UCSD-AML1 (cell line): ENCODE data around the gene ANGPTL2.

Experiments
- DNase-seq: peaks from one replicate; lab custom pipeline; 2025; ENCODE audit not compliant: unreplicated experiment; lab: John Stamatoyannopoulos, UW

The ANGPTL2 gene

DNA sequence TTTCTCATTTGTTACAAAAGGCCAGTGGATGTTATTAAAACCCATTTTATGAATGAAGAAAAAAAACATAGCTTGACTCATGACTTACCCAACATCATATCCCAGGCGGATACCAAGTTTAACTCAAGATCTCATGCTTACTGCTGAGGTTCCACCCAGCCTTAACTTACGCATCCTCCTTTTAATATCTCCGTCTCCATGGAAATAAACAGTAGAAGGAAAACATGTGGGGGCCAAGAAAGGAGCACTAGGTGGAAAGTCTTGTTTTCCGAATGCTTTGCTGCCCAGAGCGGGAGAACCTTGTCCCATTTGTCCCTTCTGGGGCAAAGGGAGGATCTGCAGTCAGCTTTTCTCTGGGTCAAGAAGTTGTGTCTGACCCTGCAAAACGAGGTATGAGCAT lies 44.1 kb downstream of the ANGPTL2 start:
- DNase-seq = no peak

DNA sequence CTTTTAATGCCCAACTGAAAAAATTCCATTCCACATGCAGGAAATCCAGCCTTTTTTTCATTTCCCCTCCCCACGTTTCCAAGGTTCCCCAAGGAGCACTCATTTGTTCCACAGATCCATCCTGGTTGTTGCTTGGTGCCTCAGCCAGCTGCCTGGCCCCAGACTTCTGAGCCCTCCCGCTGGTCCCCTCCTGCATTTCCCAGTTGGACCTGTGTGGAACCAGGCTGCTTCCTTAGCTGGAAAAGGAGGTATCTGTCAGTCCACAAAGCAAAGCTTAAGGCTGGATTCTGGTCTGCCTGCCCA lies 44.8 kb downstream of the ANGPTL2 start:
- no peak for DNase-seq

- no peak for DNase-seq
These were observed 45.4 kb downstream of the ANGPTL2 start for GRCh38 chr9:127076860-127077643.

DNA sequence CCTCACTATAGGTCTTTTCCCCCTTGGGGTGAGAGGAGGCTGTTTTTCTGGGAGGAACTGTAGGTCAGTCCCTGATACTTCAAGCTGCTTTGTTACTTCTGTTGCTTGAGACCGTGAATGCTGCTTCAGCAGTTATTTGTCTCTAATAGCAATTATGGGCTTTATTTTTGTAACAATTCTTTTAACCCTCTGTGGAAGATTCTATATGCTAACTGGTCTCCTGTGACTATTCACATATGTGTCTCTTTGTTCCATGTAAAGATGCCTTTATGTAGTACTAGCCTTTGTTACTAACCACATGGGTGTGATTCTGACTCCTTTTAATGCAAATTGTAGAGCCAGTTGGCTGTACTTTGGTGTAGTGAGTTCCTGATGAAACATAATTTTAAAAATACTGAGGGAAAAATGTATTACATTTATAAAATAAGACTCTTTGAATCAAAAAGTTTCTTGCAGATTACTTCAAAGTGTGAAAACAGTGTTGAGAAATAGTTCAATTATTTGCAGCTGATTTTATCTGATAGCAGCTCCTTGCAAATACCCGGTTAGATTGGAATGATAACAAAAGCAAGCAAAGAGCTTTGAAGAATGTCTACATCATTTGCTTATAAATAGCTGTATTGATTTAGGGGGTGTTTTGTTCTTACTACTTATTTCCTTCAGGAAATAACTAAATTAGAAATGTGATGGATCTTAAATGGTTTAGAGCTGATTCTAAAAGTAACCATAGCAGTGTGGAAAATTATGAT lies 46.6 kb downstream of the ANGPTL2 start:
- DNase-seq = no peak

- no peak for DNase-seq
These were observed 47.6 kb downstream of the ANGPTL2 start for GRCh38 chr9:127074561-127075548.

- DNase-seq = no peak
These were observed 54.7 kb downstream of the ANGPTL2 start for GRCh38 chr9:127067603-127068220.

DNA sequence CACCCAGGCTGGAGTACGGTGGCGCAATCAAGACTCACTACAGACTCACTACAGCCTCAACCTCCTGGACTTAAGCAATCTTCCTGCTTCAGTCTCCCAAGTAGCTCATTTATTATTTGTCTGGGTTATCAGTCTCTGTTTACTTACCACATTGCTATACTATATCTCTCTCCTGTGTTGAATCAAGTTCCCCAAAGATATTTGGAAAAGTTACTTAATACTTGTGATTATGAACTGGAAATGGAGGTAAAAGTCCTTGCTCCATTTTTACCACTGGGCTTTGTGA lies 55.6 kb downstream of the ANGPTL2 start:
- DNase-seq = no peak

DNA sequence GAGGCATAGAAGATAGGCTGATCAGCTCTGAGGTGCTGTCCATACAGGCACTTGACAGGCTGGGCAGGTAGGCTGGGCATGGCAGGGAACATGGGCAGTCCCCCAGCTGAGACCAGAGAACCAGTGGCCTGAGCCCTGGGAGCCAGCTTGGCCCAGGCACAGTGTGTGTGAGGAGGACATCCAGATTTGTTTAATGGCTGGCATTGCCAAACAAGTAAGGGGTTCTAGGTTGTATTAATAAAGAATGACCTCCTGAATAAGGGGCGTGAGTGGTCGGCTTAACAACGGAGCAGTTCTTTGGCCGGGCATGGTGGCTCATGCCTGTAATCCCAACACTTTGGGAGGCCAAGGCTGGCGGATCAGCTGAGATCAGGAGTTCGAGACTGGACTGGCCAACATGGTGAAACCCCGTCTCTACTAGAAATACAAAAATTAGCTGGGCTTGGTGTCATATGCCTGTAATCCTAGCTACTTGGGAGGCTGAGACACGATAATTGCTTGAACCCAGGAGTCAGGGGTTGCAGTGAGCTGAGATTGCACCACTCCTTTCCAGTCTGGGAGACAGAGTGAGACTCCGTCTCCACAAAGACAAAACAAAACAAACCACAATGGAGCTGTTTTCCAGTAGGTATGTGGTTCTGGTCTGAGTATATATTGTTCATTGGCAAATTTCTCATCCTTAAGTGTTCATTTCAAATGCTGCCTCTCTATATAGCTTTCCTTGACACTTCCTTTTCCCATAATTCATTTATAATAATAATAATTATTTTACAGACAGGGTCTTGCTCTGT lies 56.2 kb downstream of the ANGPTL2 start:
- no peak for DNase-seq

DNA sequence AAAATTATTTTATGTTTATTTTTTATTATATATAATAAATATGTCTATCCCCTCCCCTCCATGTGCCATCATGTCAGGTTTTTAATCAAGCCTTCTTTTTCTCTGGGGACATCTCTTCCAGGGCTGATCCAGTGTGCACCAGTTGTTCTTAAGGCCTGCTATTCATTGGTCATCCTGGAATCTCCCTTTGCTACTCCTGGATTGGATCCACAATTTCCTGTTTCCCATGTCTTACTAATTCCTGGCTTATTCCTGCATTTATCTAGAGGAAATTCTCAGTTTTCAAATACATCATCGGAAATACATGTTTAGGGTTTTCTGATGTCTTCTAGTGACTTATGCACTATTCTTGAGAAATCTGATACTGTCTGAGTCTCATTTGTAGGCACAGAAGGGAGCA lies 56.8 kb downstream of the ANGPTL2 start:
- no peak for DNase-seq

DNA sequence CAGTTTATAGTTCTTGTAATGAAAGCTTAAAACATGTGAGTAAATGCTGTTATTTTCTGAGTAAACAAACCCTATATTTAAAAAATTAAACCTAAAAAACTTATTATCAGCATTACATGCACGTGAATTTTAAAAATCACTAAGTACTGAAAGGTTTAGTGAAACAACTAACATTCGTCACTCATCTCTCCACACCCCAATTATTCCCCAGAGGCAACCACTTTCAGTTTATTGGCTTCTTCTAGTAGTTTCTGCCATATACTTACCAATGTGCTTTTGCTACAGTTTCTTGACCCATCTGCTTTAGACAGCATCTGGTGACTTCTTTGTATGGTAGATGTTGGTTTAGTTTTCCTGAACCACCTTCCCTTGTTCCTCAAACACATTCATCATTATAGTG lies 58.1 kb downstream of the ANGPTL2 start:
- no peak for DNase-seq

DNA sequence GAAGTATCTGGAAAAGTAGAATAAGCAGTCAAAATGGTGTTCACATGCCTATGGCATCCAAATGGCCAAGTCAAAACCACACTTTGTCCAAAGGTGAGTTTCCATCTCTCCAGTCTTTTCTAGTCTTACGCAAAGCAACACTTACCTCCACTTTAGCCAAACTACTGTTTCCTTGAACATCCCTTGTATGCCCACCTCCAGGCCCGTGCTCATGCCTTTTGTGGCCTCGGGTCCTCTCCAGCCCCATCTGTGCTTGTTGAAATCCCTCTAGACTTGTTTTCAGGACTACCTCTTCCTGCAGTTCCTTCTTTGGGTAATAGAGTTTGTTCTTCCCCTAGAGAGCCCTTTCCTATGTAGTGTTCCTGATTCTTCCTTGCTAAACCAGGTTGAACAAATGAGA lies 61.0 kb downstream of the ANGPTL2 start:
- no peak for DNase-seq

- DNase-seq = no peak
These were observed 62.6 kb downstream of the ANGPTL2 start for GRCh38 chr9:127059765-127060361.

GRCh38 chr9:127059030-127059429 lies 63.4 kb downstream of the ANGPTL2 start:
- no peak for DNase-seq

- DNase-seq = no peak
These were observed 63.8 kb downstream of the ANGPTL2 start for GRCh38 chr9:127058645-127059021.

GRCh38 chr9:127058011-127058644 lies 64.3 kb downstream of the ANGPTL2 start:
- DNase-seq = no peak

- DNase-seq = no peak
These were observed 66.0 kb downstream of the ANGPTL2 start for GRCh38 chr9:127056446-127056845.

- DNase-seq = no peak
These were observed 66.6 kb downstream of the ANGPTL2 start for GRCh38 chr9:127055745-127056402.

- DNase-seq = no peak
These were observed 68.5 kb downstream of the ANGPTL2 start for GRCh38 chr9:127053960-127054359.
